OCI-LY1 (cell line): Measurements from ENCODE around the gene CAMTA1.

ENCODE experiments used
- EZH2 ChIP-seq: fragments of 200-600 bp; sonication (generic), shearing (Covaris generic); IDR thresholded peaks from 2 replicates; pipeline ENCODE4 v1.8.0; 2017; ENCODE audit warnings: borderline replicate concordance, mixed run types, mild to moderate bottlenecking, antibody characterized with exemption, low read length, moderate library complexity, mixed read lengths
- TF ChIP-seq, protein P1 (sequence below): fragments of 200-600 bp; sonication (generic), shearing (Covaris generic); IDR thresholded peaks from 2 replicates; pipeline ENCODE4 v1.5.1; 2017; ENCODE audit warnings: mild to moderate bottlenecking, antibody characterized with exemption, low read length, moderate library complexity, mixed read lengths

DNA sequence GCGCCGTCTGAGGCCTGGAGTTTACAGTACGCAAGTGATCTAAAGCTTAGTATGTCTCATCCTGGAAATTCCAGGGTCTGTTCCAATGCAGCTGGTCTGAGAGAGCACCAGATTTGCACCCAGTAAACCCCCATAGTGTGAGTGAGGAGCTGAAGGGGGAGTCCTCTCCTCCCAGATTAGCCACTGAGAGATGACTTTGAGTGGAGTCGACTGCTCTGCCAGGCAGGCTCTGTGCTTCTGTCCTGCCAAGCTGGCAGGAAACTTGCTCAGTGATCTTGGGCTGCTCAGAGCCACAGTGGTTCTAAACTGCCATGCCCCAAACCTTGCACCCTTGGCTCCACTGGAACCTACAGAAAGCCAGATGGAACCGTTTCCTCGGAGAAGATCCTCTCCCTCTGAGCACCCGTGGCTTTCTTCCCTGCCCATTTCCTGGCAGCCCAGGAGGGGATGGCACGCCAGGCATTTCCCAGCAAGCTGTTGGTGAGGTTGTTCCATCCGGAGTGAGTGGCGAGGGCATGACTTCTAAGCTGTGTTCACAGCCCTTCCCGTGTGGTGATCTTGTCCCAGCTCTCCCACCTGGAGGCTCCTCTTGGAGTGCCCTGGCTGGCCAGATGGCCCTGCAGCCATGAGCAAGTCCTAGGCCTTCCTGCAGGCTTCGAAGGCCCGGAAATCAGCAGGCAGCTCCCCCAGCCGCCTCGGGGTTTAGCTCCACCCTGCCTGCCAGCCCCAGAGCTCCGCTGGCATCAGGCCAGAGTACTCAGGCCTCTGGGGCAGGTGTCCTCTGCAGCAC, 859.9 kb downstream of the CAMTA1 start:
- TF ChIP-seq, protein P1, sequence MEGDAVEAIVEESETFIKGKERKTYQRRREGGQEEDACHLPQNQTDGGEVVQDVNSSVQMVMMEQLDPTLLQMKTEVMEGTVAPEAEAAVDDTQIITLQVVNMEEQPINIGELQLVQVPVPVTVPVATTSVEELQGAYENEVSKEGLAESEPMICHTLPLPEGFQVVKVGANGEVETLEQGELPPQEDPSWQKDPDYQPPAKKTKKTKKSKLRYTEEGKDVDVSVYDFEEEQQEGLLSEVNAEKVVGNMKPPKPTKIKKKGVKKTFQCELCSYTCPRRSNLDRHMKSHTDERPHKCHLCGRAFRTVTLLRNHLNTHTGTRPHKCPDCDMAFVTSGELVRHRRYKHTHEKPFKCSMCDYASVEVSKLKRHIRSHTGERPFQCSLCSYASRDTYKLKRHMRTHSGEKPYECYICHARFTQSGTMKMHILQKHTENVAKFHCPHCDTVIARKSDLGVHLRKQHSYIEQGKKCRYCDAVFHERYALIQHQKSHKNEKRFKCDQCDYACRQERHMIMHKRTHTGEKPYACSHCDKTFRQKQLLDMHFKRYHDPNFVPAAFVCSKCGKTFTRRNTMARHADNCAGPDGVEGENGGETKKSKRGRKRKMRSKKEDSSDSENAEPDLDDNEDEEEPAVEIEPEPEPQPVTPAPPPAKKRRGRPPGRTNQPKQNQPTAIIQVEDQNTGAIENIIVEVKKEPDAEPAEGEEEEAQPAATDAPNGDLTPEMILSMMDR = no peak
- no peak for TF ChIP-seq EZH2
